B cell (primary cell): ENCODE data around the gene HPS3. TPM values are rescaled to one million over a fixed set of nuclear protein-coding genes. Genes with fewer than 3 reads are reported as not detected.
A peak's percentile ranks its signal among the peaks of the same experiment; 100 is the strongest.

ENCODE experiments used
- ATAC-seq: fragments of 200-7000 bp; cut with Tn5 transposase; one replicate; pipeline ENCODE4 v1.10.0; 2021; ENCODE audit warnings: low read depth, mild to moderate bottlenecking, moderate number of reproducible peaks, moderate library complexity
- CTCF ChIA-PET: fragments of 350-600 bp; sonication (Branson Sonifier 250); formaldehyde crosslinking; loops from one replicate; lab custom pipeline; 2021; ENCODE audit warnings: antibody characterized with exemption, inconsistent platforms; lab: Charles Lee
- POLR2A ChIA-PET: fragments of 350-600 bp; sonication (Branson Sonifier 250); formaldehyde crosslinking; loops from one replicate; lab custom pipeline; 2021; ENCODE audit warnings: antibody characterized with exemption; lab: Charles Lee
- DNase-seq: peaks from one replicate; pipeline ENCODE4 v3.0.0; 2013
- H2AFZ ChIP-seq: 2 replicates; pipeline ENCODE4 v1.6.1; 2012; ENCODE audit warnings: mild to moderate bottlenecking, low read depth, low read length; ENCODE audit not compliant: insufficient read depth, poor library complexity, severe bottlenecking
- H3K27ac ChIP-seq, 2 donors: 1 replicate in 1 of 2; 2 replicates in 1 of 2; pipeline ENCODE4 v1.5.1; 2012 to 2013; ENCODE audit warnings: low read length in 2 of 2, mild to moderate bottlenecking in 2 of 2, moderate library complexity in 1 of 2
- H3K27me3 ChIP-seq, 4 experiments: fragments of 200-600 bp in 1 of 4; sonication (generic) in 1 of 4; replicated peaks in 1 of 4; 1 replicate in 2 of 4; 2 replicates in 2 of 4; pipeline versions ENCODE4 v1.6.1 to v1.7.0; 2013 to 2016; ENCODE audit warnings: low read length in 3 of 4, mild to moderate bottlenecking in 2 of 4, mixed read lengths in 1 of 4, moderate library complexity in 1 of 4; ENCODE audit not compliant: insufficient read depth in 4 of 4, control insufficient read depth in 3 of 4; ENCODE audit errors: control extremely low read depth in 1 of 4
- H3K36me3 ChIP-seq, 2 experiments: replicated peaks in 1 of 2; 1 replicate in 1 of 2; 2 replicates in 1 of 2; pipeline versions ENCODE4 v1.6.1 to v1.7.1; 2013; ENCODE audit warnings: low read length in 1 of 2; ENCODE audit not compliant: insufficient read depth in 2 of 2, control insufficient read depth in 1 of 2; ENCODE audit errors: control extremely low read depth in 1 of 2, extremely low read depth in 1 of 2
- H3K4me1 ChIP-seq, 2 donors: fragments of 200-600 bp in 1 of 2; sonication (generic) in 1 of 2; 1 replicate in 1 of 2; 2 replicates in 1 of 2; pipeline versions ENCODE4 v1.5.1 to v1.6.1; 2013 to 2017; ENCODE audit warnings: low read length in 2 of 2; ENCODE audit not compliant: control insufficient read depth in 2 of 2, insufficient read depth in 2 of 2
- H3K4me2 ChIP-seq: replicated peaks from 2 replicates; pipeline ENCODE3; 2012; ENCODE audit warnings: mild to moderate bottlenecking, low read depth, low read length; ENCODE audit not compliant: poor library complexity, severe bottlenecking
- H3K4me3 ChIP-seq, 5 experiments: fragments of 200-600 bp in 1 of 5; sonication (generic) in 1 of 5; 1 replicate in 3 of 5; 2 replicates in 2 of 5; pipeline versions ENCODE4 v1.5.1 to v1.7.0; 2011 to 2016; ENCODE audit warnings: low read length in 4 of 5, mild to moderate bottlenecking in 4 of 5, low read depth in 2 of 5, control low read depth in 1 of 5, moderate library complexity in 1 of 5; ENCODE audit not compliant: insufficient read depth in 1 of 5; ENCODE audit errors: control extremely low read depth in 1 of 5, extremely low read depth in 1 of 5
- H3K79me2 ChIP-seq: fragments of 200-600 bp; sonication (generic); one replicate; pipeline ENCODE4 v1.6.0; 2016; ENCODE audit warnings: low read length; ENCODE audit not compliant: control insufficient read depth, insufficient read depth
- H3K9ac ChIP-seq: fragments of 200-600 bp; sonication (generic); 2 replicates; pipeline ENCODE4 v1.6.1; 2017; ENCODE audit warnings: mild to moderate bottlenecking, low read length, moderate library complexity
- H3K9me3 ChIP-seq, 3 donors: one replicate each; pipeline versions ENCODE4 v1.6.1 to v1.7.1; 2013; ENCODE audit warnings: low read length in 2 of 3; ENCODE audit not compliant: control insufficient read depth in 2 of 3, insufficient read depth in 1 of 3; ENCODE audit errors: control extremely low read depth in 1 of 3
- H4K20me1 ChIP-seq: 2 replicates; pipeline ENCODE4 v1.6.0; 2012; ENCODE audit warnings: mild to moderate bottlenecking, low read length; ENCODE audit not compliant: insufficient read depth, control insufficient read depth, poor library complexity, severe bottlenecking
- H3K27ac Mint-ChIP-seq: one replicate; pipeline ENCODE4 v1.8.0; 2021; ENCODE audit warnings: mixed read lengths
- H3K27me3 Mint-ChIP-seq: one replicate; pipeline ENCODE4 v1.8.0; 2021; ENCODE audit warnings: mixed read lengths
- H3K4me1 Mint-ChIP-seq: one replicate; pipeline ENCODE4 v1.8.0; 2021; ENCODE audit warnings: mixed read lengths
- H3K4me3 Mint-ChIP-seq: one replicate; pipeline ENCODE4 v1.8.0; 2021; ENCODE audit warnings: mixed read lengths
- H3K9me3 Mint-ChIP-seq: one replicate; pipeline ENCODE4 v1.8.0; 2022; ENCODE audit warnings: mixed read lengths; ENCODE audit not compliant: insufficient read depth
- CTCF ChIP-seq: fragments of 200-600 bp; IDR thresholded peaks from one replicate; pipeline ENCODE4 v1.8.0; 2022; ENCODE audit warnings: antibody characterized with exemption, mild to moderate bottlenecking
- EZH2 ChIP-seq: IDR thresholded peaks from 2 replicates; pipeline ENCODE4 v1.6.1; 2012; ENCODE audit warnings: borderline replicate concordance, low read depth, mild to moderate bottlenecking, moderate library complexity, low read length; ENCODE audit not compliant: insufficient read depth, poor library complexity, severe bottlenecking
- WGBS: methylation state at CpG from one replicate; pipeline ENCODE4 v1.1.5; 2013; ENCODE audit warnings: missing lambda C conversion rate; ENCODE audit not compliant: insufficient coverage; 5-methylcytosine and 5-hydroxymethylcytosine counted together
- intact Hi-C: fragments of 100-400 bp; cut with micrococcal nuclease; formaldehyde crosslinking; loops from one replicate; pipeline ENCODE4 v1.10.0; 2022
- polyA minus RNA-seq: library from RNA; depleted of rRNA, polyadenylated mRNA; stranded (reverse); fragments of >200 nt; gene quantifications from 2 replicates; pipeline ENCODE4 v1.2.3, GENCODE V29; 2012
- polyA plus RNA-seq: library from polyadenylated mRNA; depleted of rRNA; stranded (reverse); fragments of >200 nt; gene quantifications from 2 replicates; pipeline ENCODE4 v1.2.3, GENCODE V29; 2012
- total RNA-seq, 2 donors: library from RNA; stranded (reverse); fragments of 120-200 nt in 1 of 2; gene quantifications; 1 replicate in 1 of 2; 2 replicates in 1 of 2; pipeline versions ENCODE4 v1.2.3 to v1.2.4, GENCODE V29; 2013 to 2022

HPS3 gene, protein sequence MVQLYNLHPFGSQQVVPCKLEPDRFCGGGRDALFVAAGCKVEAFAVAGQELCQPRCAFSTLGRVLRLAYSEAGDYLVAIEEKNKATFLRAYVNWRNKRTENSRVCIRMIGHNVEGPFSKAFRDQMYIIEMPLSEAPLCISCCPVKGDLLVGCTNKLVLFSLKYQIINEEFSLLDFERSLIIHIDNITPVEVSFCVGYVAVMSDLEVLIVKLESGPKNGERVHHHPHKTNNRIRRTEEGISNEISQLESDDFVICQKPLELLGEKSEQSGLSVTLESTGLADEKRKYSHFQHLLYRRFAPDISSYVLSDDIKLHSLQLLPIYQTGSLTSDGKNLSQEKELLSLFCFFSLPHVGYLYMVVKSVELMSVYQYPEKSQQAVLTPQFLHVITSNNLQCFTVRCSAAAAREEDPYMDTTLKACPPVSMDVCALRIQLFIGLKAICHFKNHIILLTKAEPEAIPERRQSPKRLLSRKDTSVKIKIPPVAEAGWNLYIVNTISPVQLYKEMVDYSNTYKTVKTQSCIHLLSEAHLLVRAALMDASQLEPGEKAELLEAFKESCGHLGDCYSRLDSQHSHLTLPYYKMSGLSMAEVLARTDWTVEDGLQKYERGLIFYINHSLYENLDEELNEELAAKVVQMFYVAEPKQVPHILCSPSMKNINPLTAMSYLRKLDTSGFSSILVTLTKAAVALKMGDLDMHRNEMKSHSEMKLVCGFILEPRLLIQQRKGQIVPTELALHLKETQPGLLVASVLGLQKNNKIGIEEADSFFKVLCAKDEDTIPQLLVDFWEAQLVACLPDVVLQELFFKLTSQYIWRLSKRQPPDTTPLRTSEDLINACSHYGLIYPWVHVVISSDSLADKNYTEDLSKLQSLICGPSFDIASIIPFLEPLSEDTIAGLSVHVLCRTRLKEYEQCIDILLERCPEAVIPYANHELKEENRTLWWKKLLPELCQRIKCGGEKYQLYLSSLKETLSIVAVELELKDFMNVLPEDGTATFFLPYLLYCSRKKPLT
- total RNA-seq = 48.1 and 53.0 TPM in 2 replicates
- 70.2 TPM for total RNA-seq (2013)
- 28.9 and 33.3 TPM in 2 replicates for polyA plus RNA-seq
- 31.7 and 32.3 TPM in 2 replicates for polyA minus RNA-seq

DNA sequence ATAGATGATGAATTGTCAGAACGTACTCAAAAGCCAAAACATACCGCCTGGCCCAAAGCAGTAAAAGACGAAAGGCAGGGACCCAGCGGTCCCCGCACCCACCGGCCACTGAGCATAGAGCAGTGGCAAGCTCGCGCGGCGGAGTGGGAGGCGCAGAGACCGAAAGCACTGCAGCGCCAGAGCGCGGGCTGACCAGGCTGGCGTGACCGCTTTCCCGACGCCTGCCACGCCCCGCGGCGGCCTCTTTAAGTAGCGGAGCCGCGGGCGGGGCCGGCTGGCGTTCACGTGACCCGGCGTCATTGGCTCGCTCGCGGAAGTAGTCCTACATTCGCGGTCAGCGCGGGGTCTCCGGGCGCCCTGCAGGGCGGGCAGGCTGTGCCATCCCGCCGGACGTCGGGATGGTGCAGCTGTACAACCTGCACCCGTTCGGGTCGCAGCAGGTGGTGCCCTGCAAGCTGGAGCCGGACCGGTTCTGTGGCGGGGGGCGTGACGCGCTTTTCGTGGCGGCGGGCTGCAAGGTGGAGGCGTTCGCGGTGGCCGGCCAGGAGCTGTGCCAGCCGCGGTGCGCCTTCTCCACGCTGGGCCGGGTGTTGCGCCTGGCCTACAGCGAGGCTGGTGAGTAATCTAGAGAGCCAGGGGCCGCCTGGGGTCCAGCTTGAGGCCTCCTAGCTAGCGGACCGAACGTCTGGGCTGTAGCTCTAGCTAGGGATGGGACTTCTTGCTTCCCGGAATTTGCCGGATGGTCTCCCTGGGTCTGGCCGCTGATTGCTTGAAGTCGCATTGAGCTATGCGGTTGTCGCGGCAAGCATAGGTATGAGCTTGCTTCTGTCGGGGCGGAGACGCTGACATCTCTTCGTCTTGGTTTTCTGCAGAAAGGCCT lies at the start of gene HPS3:
Gene HPS3, plus strand, starts transcription at position 313 of the 880 bp plus-strand sequence. Its CDS starts 86 bp downstream, at position 399.
- Mint-ChIP-seq H3K27ac (peak within 1 kb of the TSS; percentile 87), H3K27me3 (no peaks in the 10 kb centered on the region), H3K4me1 (peaks cover 47% of the 10 kb centered on the region), H3K4me3 (peak within 1 kb of the TSS; percentile 90), H3K9me3 (no peaks in the 10 kb centered on the region)
- intact Hi-C loops = loop anchor here (1.0 to 10.0 kb wide), 7 partner anchors 9 to 355 kb away; partner anchors contain the start of genes GYG1 and HLTF
- Histone ChIP-seq H3K27me3 (no peaks in the 10 kb centered on the region), H3K4me1 (peaks cover 32 to 39% of the 10 kb centered on the region in 2 donors), H3K36me3 (no peaks in the 10 kb centered on the region), H3K4me3 (peak within 1 kb of the TSS; percentile 91 to 98 (median 97)), H3K27ac (peak within 1 kb of the TSS; percentile 52 to 82), H3K9me3 (no peaks in the 10 kb centered on the region), H3K9ac (peak within 1 kb of the TSS; percentile 87), H4K20me1 (peaks cover 2% of the 10 kb centered on the region), H2AFZ (peak within 1 kb of the TSS; percentile 91), H3K4me2 (peak within 1 kb of the TSS; percentile 86), H3K79me2 (peaks cover 59% of the 10 kb centered on the region)
- ChIA-PET POLR2A (interaction anchor here (1.2 to 2.4 kb wide), 4 partner anchors 18 to 116 kb away, joined by 3 to 16 read pairs (median 6); partner anchors contain the start of gene HLTF), CTCF (interaction anchor here (1.3 to 3.1 kb wide), 6 partner anchors 9 to 148 kb away, joined by 3 to 36 read pairs (median 10); partner anchors contain the start of gene GYG1)
- DNase-seq = peak; percentile 93
- WGBS = under 1% methylated on average over 83 of the region's 84 CpGs
- peak; percentile 94 for ATAC-seq
- no peak for TF ChIP-seq CTCF
- TF ChIP-seq EZH2 = no peak
